Epithelial cell of prostate (primary cell): ENCODE measurements around the gene CRYM.
"Not testable (repeated sequence)": the region's sequence is repeated elsewhere in the genome, so short reads cannot be mapped to it uniquely, and the experiment has no call there.

Experiments
- DNase-seq: peaks from one replicate; pipeline ENCODE4 v3.0.0-alpha.2; 2011; ENCODE audit warnings: low read depth, low spot score
- H3K27ac ChIP-seq: fragments of 450-650 bp; 2 replicates; pipeline ENCODE4 v1.5.1; 2017; ENCODE audit warnings: mild to moderate bottlenecking

CRYM gene

GRCh38 chr16:21277927-21278706 lies at the start of gene CRYM:
TSS of gene CRYM (minus strand) at chr16:21278290. CDS start at chr16:21278251, 39 bp downstream.
- no peak within 1 kb of the TSS for H3K27ac ChIP-seq
- DNase-seq = no peak

DNA sequence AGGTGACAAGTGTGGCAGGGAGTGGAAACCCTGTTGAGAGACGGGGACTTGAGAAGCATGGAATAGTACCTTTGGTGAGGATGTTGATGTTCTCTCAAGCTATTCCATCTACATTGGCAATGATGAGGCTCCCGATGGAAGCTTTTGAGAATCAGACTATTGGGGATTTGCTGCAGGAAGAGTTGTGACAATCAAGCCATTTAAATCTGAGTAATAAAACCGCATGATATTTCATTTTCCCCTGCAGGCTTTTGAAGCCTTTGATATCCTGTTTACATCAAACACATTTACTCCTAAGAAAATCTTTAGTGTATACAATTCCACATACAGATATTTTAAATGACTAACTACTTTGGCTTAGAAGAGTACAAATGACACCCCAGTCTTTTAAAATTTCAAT lies 49.0 kb upstream of the CRYM start:
- no peak overlapping the region for H3K27ac ChIP-seq
- no peak for DNase-seq

GRCh38 chr16:21326459-21326858 lies 48.4 kb upstream of the CRYM start:
- DNase-seq = no peak

DNA sequence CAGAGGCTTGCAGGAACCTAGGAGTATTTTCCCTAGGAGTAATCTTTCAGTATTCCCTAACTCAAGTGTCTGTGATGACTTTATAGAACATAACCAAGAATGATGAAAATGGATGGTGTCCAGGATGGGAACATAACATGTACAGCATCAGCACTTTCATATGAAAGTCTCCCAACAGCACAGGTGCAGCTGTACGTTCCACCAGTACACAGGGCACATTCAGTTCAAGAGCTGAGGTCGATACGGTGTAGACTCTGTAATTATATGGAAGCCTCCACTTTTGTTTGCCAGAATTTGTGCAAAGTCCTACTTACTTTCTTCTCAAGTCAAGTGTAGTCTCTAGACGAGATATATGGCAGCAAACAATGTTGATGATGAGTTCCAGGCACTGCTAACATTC lies 46.2 kb upstream of the CRYM start:
- H3K27ac ChIP-seq = no peak overlapping the region
- no peak for DNase-seq

More at GRCh38 chr16:21326459-21326858, 48.4 kb upstream of the CRYM start:
- no peak overlapping the region for H3K27ac ChIP-seq

DNA sequence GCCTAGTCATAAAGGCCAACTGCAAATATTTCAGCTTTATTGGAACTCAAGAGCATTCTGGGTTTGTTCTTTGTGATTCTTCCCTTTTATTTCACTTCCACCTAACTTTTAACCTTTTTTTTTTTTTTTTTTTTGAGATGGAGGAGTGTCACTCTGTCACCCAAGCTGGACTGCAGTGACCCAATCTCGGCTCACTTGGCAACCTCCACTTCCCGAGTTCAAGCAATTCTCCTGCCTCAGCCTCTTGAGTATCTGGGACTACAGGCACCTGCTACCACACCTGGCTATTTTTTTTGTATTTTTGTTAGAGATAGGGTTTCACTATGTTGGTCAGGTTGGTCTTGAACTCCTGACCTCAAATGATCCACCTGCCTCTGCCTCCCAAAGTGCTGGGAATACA lies 44.2 kb upstream of the CRYM start:
- H3K27ac ChIP-seq, DNase-seq: not testable (repeated sequence)

- H3K27ac ChIP-seq = no peak overlapping the region
Observed at GRCh38 chr16:21321736-21322135, 43.6 kb upstream of the CRYM start.

GRCh38 chr16:21314339-21314738 lies 36.2 kb upstream of the CRYM start:
- DNase-seq = no peak
- H3K27ac ChIP-seq = no peak overlapping the region

More at GRCh38 chr16:21321736-21322135, 43.6 kb upstream of the CRYM start:
- DNase-seq = no peak

- not testable (repeated sequence) for DNase-seq, H3K27ac ChIP-seq
Observed at GRCh38 chr16:21312863-21313372, 34.8 kb upstream of the CRYM start.

DNA sequence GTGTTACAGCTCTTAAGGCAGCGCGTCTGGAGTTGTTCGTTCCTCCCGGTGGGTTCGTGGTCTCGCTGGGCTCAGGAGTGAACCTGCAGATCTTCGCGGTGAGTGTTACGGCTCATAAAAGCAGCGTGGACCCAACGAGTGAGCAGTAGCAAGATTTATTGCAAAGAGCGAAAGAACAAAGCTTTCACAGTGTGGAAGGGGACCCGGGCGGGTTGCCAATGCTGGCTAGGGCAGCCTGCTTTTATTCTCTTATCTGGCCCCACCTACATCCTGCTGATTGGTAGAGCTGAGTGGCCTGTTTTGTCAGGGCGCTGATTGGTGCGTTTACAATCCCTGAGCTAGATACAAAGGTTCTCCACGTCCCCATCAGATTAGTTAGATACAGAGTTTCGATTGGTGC lies 34.0 kb upstream of the CRYM start:
- DNase-seq = not testable (repeated sequence)

GRCh38 chr16:21306712-21307111 lies 28.6 kb upstream of the CRYM start:
- not testable (repeated sequence) for DNase-seq

More for the DNA sequence above, 34.0 kb upstream of the CRYM start:
- not testable (repeated sequence) for H3K27ac ChIP-seq

DNA sequence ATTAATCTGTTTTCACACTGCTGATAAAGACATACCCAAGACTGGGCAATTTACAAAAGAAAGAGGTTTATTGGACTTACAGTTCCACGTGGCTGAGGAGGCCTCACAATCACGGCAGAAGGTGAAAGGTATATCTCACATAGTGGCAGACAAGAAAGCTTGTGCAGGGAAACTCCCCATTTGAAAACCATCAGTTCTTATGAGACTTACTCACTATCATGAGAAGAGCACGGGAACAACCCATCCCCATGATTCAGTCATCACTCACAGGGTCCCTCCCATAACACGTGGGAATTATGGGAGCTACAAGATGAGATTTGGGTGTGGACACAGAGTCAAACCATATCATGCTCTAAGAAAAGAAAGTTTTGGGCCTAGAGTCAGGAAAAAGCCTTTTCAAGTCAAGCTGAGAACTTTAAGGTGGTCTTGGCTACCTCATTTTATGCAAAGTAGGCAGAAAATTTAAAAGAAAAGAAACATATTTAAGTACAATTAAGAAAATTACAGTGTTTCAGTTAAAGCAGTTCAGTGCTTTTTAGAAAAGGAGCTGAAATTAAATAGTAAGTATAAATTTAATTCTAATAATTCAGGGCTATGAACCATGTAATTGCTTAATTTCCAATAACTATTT lies 24.9 kb upstream of the CRYM start:
- peak; percentile 99 for DNase-seq
- H3K27ac ChIP-seq = peak overlapping the region; percentile 99

More at GRCh38 chr16:21306712-21307111, 28.6 kb upstream of the CRYM start:
- H3K27ac ChIP-seq = not testable (repeated sequence)

DNA sequence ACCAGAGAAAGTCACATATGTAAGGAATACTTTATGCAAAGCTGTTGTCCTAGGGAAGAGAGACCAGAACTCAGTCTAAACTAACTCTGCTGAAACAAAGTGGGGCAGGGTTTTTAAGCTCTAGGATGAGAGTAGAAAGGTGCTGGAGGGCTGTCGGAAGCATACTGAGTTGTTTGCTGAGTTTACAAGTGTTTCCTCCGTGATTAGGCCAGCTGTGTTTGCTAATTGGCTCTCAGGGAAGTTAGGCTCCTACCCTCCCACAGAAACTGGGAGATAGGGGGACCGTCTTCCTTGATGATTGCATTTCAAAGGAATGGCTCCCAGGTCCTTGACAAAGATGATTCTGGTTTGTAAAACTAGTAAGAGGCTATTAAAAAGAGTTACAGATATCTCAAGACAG lies 24.4 kb upstream of the CRYM start:
- peak; percentile 48 for DNase-seq
- peak overlapping the region; percentile 99 for H3K27ac ChIP-seq

- peak overlapping the region; percentile 99 for H3K27ac ChIP-seq
- no peak for DNase-seq
Observed at GRCh38 chr16:21301895-21302291, 23.8 kb upstream of the CRYM start.

DNA sequence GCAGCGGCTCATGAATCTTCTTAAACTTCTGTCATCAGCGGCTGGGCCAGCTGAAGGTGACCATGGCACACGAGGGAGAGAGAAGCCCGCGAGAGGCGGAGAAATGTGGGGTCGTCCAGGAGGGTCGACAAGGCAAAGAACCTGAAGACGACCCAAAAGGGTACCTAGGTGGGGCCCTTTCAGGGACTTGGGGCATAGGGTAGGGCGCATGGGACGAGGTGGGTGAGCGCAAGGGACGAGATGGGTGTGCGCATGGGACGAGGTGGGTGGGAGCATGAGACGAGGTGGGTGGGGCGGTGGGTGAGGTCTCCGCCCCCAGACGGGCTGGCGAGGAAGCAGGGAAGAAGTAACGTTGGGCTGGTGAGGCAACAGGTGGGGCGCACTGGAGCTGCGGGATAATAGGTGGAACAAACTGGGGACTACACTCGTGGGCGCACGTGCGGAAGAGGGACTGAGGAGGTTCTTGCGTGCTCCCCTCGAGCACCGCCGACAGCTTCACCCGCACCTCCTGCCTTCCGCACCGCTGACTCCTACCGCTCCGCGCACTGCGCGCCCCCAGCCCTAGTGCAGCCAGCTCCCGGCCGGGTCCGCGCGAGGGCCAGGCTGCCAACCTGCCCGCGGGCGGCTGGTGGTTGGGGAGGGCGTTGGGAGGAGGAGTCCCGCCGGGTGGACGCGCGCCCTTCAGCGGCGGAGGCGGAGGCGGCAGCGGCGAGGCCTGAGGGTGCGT lies 23.2 kb upstream of the CRYM start:
- peak; percentile 66 for DNase-seq
- peak overlapping the region; percentile 99 for H3K27ac ChIP-seq

DNA sequence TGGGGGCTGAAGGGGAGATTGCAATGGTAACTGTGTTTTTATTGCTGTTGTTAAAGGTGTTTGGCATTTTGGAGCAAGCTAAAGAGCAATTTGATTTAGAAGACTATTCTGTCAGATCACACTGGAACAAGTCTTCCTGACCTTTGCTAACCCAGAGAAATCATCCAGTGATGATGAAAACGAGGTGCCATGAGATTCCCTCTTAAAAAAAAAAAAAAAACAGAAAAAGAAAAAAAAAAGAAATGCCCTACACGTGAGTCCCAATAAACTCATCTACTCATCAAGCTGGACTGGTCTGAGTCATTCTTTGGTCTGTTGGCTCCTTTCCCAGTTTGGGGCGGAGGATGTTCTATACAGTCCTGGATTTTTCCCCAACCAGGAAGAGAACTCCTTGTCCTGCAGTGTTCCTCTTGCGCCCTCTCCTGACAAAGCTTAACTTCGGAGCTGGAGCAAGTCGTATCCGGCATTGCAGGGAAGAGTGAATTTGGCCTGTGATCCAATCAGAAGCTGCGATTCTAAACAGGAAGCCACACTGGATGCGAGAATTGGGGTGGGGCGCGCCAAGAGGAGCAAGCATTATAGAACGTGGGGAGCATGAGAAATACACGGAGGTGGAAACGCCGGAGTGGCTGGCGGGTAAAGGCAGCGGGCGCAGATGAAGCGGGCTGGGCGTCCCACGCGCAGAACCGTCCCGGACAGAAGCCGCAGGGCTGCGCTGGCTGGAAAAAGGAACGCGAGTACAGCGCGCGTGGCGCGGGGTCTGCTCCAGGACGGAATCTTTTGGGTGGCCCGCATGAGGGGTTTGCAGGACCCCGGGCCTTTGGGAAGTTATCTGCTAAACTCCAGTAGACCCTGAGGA lies 22.4 kb upstream of the CRYM start:
- peak; percentile 99 for DNase-seq

GRCh38 chr16:21289789-21290188 lies 11.7 kb upstream of the CRYM start:
- not testable (repeated sequence) for DNase-seq, H3K27ac ChIP-seq

More for the DNA sequence above, 22.4 kb upstream of the CRYM start:
- peak overlapping the region; percentile 99 for H3K27ac ChIP-seq

DNA sequence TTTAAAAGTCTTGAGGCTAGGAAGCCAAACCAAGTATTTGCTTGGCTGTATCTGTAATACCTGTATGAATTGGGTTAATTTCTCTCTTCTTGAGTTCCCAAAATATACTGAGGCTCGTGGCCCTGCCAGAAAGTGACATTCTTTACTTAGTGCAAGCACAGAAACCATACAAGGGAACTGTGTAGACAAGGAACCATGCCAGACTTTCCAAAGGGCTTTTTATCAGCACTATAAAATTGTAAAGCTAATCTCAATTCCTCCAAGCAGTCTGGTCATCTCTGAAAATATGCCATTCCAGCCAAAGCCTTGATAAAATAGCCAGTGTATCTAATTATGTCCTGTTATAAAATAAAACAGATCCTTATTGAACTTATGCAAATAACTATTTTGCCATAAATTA lies 7.2 kb upstream of the CRYM start:
- H3K27ac ChIP-seq = no peak overlapping the region
- no peak for DNase-seq

DNA sequence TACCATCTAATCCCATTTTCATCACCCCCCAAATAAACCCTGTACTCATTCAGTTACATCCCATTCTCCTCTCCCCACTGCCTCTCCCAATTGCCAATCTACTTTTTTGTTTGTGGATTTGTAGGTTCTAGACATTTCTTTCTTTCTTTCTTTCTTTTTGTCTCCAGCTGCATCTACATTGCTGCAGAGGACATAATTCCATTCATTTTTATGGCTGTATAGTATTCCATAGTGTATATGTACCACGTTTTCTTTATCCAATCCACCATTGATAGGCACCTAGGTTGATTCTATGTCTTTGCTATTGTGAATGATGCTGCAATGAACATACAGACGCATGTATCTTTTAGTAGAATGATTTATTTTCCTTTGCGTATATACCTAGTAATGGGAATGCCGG lies 6.3 kb upstream of the CRYM start:
- no peak for DNase-seq
- H3K27ac ChIP-seq = no peak overlapping the region

- no peak for DNase-seq
- no peak overlapping the region for H3K27ac ChIP-seq
Observed at GRCh38 chr16:21283521-21284289, 5.6 kb upstream of the CRYM start.
